GM23338 (cell line): ENCODE data around the gene MAMLD1. TPM values are rescaled to one million over a fixed set of nuclear protein-coding genes. Genes with fewer than 3 reads are reported as not detected.

ENCODE experiments used
- ATAC-seq: fragments of 200-7000 bp; cut with Tn5 transposase; 3 replicates; pipeline ENCODE4 v1.9.1; 2020
- DNase-seq: peaks from one replicate; pipeline ENCODE4 v3.0.0-alpha.2; 2015; ENCODE audit warnings: low spot score
- H2AFZ ChIP-seq: fragments of 200-600 bp; sonication (generic); 2 replicates; pipeline ENCODE4 v1.8.0; 2016; ENCODE audit warnings: antibody characterized with exemption, mild to moderate bottlenecking, moderate library complexity
- H3F3A ChIP-seq: fragments of 200-600 bp; sonication (generic); replicated peaks from 2 replicates; pipeline ENCODE4 v1.8.0; 2017; ENCODE audit warnings: antibody characterized with exemption, mixed run types, low read depth
- H3K27ac ChIP-seq: fragments of 200-600 bp; sonication (generic); 2 replicates; pipeline ENCODE4 v1.6.1; 2016; ENCODE audit warnings: low read depth
- H3K27me3 ChIP-seq: fragments of 200-600 bp; sonication (generic); 2 replicates; pipeline ENCODE4 v1.8.0; 2016; ENCODE audit warnings: mild to moderate bottlenecking, mixed run types, moderate library complexity; ENCODE audit not compliant: insufficient read depth
- H3K36me3 ChIP-seq: fragments of 200-600 bp; sonication (generic); 2 replicates; pipeline ENCODE4 v1.8.0; 2016; ENCODE audit warnings: mild to moderate bottlenecking; ENCODE audit not compliant: insufficient read depth
- H3K4me1 ChIP-seq: fragments of 200-600 bp; sonication (generic); 2 replicates; pipeline ENCODE4 v1.8.0; 2016; ENCODE audit warnings: mild to moderate bottlenecking, moderate library complexity; ENCODE audit not compliant: insufficient read depth
- H3K4me2 ChIP-seq: fragments of 200-600 bp; sonication (generic); 2 replicates; pipeline ENCODE4 v1.7.1; 2017; ENCODE audit warnings: mixed run types
- H3K4me3 ChIP-seq: fragments of 200-600 bp; sonication (generic); 2 replicates; pipeline ENCODE4 v1.6.1; 2016; ENCODE audit warnings: mixed run types
- H3K79me2 ChIP-seq: fragments of 200-600 bp; sonication (generic); replicated peaks from 2 replicates; pipeline ENCODE4 v1.8.0; 2017; ENCODE audit warnings: mild to moderate bottlenecking; ENCODE audit not compliant: insufficient read depth
- H3K9me2 ChIP-seq: fragments of 200-600 bp; sonication (generic); 2 replicates; pipeline ENCODE4 v1.8.0; 2017; ENCODE audit not compliant: insufficient read depth
- H4K20me1 ChIP-seq: fragments of 200-600 bp; sonication (generic); replicated peaks from 2 replicates; pipeline ENCODE4 v1.8.0; 2017; ENCODE audit warnings: mild to moderate bottlenecking; ENCODE audit not compliant: insufficient read depth
- H3K27ac Mint-ChIP-seq: 2 replicates; pipeline ENCODE4 v1.8.0; 2020; ENCODE audit warnings: inconsistent platforms, mild to moderate bottlenecking, moderate library complexity, mixed read lengths
- H3K27me3 Mint-ChIP-seq: 3 replicates; pipeline ENCODE4 v1.8.0; 2022; ENCODE audit warnings: low read depth, mild to moderate bottlenecking, moderate library complexity, mixed read lengths, inconsistent platforms; ENCODE audit not compliant: insufficient read depth, poor library complexity
- H3K36me3 Mint-ChIP-seq: 3 replicates; pipeline ENCODE4 v1.8.0; 2021; ENCODE audit warnings: low read depth, mild to moderate bottlenecking, inconsistent platforms, moderate library complexity, mixed read lengths
- H3K4me1 Mint-ChIP-seq: 3 replicates; pipeline ENCODE4 v1.8.0; 2020; ENCODE audit warnings: mild to moderate bottlenecking, inconsistent platforms, mixed read lengths
- H3K4me3 Mint-ChIP-seq: 3 replicates; pipeline ENCODE4 v1.8.0; 2021; ENCODE audit warnings: moderate library complexity, mild to moderate bottlenecking, inconsistent platforms, mixed read lengths
- H3K9me3 Mint-ChIP-seq: 3 replicates; pipeline ENCODE4 v1.8.0; 2020; ENCODE audit warnings: moderate library complexity, mild to moderate bottlenecking, inconsistent platforms, mixed read lengths
- NANOG ChIP-seq: IDR thresholded peaks from 2 replicates; pipeline ENCODE4 v1.6.1; 2016; ENCODE audit warnings: antibody characterized with exemption, borderline replicate concordance
- polyA plus RNA-seq: library from polyadenylated mRNA; unstranded; fragments of >200 nt; fragmentation: Nextera tagmentation; extraction: Ambion mirVana; gene quantifications from 2 replicates; pipeline ENCODE4 v1.2.1, GENCODE V29; 2016
- total RNA-seq: library from RNA; depleted of rRNA; stranded (reverse); fragments of >200 nt; shearing (Covaris generic); gene quantifications from 2 replicates; pipeline ENCODE4 v1.2.3, GENCODE V29; 2014
- TF ChIP-seq, protein P1 (sequence below), 2 experiments: fragments of 200-600 bp in 1 of 2; sonication (generic) in 1 of 2; conservative IDR thresholded peaks; 2 replicates each; pipeline versions ENCODE4 v1.5.1 to v1.6.1; 2016 to 2017; ENCODE audit warnings: antibody characterized with exemption in 2 of 2, low read depth in 2 of 2, mild to moderate bottlenecking in 2 of 2, moderate library complexity in 1 of 2
- TF ChIP-seq, protein P2 (sequence below): fragments of 250-450 bp; sonication (Bioruptor Pico); IDR thresholded peaks from 2 replicates; pipeline ENCODE4 v1.5.0; 2020; ENCODE audit warnings: mild to moderate bottlenecking, moderate library complexity
- TF ChIP-seq, protein P3 (sequence below): IDR thresholded peaks from one replicate; pipeline ENCODE4 v1.6.1; 2018; ENCODE audit warnings: antibody characterized with exemption; ENCODE audit not compliant: unreplicated experiment

Gene MAMLD1
- total and polyA plus RNA-seq, 2 experiments from 2014 or later, result 0.13 to 0.21 TPM

DNA sequence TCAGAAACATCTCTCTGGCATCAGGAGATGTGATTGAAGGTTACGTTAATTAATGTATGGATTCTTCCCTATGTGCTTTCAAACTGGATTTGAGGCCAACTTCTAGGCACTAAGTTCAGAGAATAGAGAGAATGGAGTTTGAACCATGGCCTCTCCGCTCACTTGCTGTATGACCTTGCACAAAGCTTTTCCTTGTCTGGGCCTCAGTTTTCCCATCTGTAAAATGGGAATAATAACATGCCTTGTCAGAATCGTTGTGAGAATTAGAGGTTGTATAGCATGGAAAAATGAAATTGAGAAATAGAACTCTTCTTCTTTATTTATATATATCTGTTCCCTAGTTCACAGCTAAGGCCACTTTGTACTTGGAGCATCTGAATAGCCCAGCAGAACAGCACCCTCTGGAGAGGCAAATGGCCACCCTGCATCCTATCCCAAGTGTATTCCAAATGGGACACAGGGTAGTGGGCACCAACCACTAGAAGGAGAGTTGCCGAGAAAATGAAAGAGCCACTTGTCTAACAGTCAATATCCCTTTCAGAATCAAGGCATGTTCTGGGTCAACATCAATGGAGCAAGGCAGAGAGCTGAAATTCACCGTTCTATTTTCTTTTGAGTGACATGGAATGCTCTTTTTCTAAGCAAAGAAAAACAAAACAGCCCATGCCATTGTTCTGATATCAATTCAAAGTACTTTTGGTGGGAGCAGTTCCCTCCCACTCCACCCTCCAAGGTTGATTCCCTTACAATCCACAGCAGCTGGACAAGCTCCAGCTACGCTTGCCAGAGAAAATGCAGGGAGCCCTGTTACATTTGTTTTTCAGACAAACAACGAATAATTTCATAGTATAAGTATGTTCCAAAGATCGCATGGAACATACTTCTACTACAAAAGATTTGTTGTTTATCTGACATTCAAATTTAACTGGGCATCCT lies 182.0 kb downstream of the MAMLD1 start:
- H3K27me3 Mint-ChIP-seq, result peaks cover 21% of the 10 kb centered on the region

More for the DNA sequence above, 182.0 kb downstream of the MAMLD1 start:
- Histone ChIP-seq H3K36me3 (no peaks in the 10 kb centered on the region), H3K79me2 (no peaks in the 10 kb centered on the region), H3K4me3 (no peak overlapping the region), H3F3A (no peaks in the 10 kb centered on the region), H3K27me3 (peaks cover 25% of the 10 kb centered on the region), H4K20me1 (no peaks in the 10 kb centered on the region), H3K27ac (no peak overlapping the region), H3K4me1 (no peaks in the 10 kb centered on the region), H3K4me2 (no peak overlapping the region), H2AFZ (no peak overlapping the region), H3K9me2 (no peaks in the 10 kb centered on the region)
- Mint-ChIP-seq H3K36me3 (no peaks in the 10 kb centered on the region), H3K27ac (no peak overlapping the region), H3K4me1 (peaks cover 12% of the 10 kb centered on the region; the same call in 2 of the 3 replicates), H3K9me3 (no peaks in the 10 kb centered on the region), H3K4me3 (no peak overlapping the region)
- no peak for ATAC-seq
- no peak for DNase-seq
- TF ChIP-seq, protein P1, sequence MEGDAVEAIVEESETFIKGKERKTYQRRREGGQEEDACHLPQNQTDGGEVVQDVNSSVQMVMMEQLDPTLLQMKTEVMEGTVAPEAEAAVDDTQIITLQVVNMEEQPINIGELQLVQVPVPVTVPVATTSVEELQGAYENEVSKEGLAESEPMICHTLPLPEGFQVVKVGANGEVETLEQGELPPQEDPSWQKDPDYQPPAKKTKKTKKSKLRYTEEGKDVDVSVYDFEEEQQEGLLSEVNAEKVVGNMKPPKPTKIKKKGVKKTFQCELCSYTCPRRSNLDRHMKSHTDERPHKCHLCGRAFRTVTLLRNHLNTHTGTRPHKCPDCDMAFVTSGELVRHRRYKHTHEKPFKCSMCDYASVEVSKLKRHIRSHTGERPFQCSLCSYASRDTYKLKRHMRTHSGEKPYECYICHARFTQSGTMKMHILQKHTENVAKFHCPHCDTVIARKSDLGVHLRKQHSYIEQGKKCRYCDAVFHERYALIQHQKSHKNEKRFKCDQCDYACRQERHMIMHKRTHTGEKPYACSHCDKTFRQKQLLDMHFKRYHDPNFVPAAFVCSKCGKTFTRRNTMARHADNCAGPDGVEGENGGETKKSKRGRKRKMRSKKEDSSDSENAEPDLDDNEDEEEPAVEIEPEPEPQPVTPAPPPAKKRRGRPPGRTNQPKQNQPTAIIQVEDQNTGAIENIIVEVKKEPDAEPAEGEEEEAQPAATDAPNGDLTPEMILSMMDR (conservative IDR thresholded peaks at IDR 0.05; ENCODE audit: low read depth in 2 of 2), result no peak
- TF ChIP-seq, protein P2, sequence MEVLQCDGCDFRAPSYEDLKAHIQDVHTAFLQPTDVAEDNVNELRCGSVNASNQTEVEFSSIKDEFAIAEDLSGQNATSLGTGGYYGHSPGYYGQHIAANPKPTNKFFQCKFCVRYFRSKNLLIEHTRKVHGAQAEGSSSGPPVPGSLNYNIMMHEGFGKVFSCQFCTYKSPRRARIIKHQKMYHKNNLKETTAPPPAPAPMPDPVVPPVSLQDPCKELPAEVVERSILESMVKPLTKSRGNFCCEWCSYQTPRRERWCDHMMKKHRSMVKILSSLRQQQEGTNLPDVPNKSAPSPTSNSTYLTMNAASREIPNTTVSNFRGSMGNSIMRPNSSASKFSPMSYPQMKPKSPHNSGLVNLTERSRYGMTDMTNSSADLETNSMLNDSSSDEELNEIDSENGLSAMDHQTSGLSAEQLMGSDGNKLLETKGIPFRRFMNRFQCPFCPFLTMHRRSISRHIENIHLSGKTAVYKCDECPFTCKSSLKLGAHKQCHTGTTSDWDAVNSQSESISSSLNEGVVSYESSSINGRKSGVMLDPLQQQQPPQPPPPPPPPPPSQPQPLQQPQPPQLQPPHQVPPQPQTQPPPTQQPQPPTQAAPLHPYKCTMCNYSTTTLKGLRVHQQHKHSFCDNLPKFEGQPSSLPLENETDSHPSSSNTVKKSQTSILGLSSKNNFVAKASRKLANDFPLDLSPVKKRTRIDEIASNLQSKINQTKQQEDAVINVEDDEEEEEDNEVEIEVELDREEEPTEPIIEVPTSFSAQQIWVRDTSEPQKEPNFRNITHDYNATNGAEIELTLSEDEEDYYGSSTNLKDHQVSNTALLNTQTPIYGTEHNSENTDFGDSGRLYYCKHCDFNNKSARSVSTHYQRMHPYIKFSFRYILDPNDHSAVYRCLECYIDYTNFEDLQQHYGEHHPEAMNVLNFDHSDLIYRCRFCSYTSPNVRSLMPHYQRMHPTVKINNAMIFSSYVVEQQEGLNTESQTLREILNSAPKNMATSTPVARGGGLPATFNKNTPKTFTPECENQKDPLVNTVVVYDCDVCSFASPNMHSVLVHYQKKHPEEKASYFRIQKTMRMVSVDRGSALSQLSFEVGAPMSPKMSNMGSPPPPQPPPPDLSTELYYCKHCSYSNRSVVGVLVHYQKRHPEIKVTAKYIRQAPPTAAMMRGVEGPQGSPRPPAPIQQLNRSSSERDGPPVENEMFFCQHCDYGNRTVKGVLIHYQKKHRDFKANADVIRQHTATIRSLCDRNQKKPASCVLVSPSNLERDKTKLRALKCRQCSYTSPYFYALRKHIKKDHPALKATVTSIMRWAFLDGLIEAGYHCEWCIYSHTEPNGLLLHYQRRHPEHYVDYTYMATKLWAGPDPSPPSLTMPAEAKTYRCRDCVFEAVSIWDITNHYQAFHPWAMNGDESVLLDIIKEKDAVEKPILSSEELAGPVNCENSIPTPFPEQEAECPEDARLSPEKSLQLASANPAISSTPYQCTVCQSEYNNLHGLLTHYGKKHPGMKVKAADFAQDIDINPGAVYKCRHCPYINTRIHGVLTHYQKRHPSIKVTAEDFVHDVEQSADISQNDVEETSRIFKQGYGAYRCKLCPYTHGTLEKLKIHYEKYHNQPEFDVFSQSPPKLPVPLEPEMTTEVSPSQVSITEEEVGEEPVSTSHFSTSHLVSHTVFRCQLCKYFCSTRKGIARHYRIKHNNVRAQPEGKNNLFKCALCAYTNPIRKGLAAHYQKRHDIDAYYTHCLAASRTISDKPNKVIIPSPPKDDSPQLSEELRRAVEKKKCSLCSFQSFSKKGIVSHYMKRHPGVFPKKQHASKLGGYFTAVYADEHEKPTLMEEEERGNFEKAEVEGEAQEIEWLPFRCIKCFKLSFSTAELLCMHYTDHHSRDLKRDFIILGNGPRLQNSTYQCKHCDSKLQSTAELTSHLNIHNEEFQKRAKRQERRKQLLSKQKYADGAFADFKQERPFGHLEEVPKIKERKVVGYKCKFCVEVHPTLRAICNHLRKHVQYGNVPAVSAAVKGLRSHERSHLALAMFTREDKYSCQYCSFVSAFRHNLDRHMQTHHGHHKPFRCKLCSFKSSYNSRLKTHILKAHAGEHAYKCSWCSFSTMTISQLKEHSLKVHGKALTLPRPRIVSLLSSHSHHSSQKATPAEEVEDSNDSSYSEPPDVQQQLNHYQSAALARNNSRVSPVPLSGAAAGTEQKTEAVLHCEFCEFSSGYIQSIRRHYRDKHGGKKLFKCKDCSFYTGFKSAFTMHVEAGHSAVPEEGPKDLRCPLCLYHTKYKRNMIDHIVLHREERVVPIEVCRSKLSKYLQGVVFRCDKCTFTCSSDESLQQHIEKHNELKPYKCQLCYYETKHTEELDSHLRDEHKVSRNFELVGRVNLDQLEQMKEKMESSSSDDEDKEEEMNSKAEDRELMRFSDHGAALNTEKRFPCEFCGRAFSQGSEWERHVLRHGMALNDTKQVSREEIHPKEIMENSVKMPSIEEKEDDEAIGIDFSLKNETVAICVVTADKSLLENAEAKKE, result no peak
- TF ChIP-seq NANOG, result no peak
- TF ChIP-seq, protein P3, sequence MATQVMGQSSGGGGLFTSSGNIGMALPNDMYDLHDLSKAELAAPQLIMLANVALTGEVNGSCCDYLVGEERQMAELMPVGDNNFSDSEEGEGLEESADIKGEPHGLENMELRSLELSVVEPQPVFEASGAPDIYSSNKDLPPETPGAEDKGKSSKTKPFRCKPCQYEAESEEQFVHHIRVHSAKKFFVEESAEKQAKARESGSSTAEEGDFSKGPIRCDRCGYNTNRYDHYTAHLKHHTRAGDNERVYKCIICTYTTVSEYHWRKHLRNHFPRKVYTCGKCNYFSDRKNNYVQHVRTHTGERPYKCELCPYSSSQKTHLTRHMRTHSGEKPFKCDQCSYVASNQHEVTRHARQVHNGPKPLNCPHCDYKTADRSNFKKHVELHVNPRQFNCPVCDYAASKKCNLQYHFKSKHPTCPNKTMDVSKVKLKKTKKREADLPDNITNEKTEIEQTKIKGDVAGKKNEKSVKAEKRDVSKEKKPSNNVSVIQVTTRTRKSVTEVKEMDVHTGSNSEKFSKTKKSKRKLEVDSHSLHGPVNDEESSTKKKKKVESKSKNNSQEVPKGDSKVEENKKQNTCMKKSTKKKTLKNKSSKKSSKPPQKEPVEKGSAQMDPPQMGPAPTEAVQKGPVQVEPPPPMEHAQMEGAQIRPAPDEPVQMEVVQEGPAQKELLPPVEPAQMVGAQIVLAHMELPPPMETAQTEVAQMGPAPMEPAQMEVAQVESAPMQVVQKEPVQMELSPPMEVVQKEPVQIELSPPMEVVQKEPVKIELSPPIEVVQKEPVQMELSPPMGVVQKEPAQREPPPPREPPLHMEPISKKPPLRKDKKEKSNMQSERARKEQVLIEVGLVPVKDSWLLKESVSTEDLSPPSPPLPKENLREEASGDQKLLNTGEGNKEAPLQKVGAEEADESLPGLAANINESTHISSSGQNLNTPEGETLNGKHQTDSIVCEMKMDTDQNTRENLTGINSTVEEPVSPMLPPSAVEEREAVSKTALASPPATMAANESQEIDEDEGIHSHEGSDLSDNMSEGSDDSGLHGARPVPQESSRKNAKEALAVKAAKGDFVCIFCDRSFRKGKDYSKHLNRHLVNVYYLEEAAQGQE, result no peak
